Activated CD8-positive, alpha-beta memory T cell treated with anti-CD3 and anti-CD28 coated beads, Interleukin-2, amount 10 ng/mL, durations not matched to agents 7 days and 5 days (primary cell): ENCODE data around the gene ME3. TPM values are rescaled to one million over a fixed set of nuclear protein-coding genes. Genes with fewer than 3 reads are reported as not detected.
A peak's percentile ranks its signal among the peaks of the same experiment; 100 is the strongest.
"Not testable (repeated sequence)": the region's sequence is repeated elsewhere in the genome, so short reads cannot be mapped to it uniquely, and the experiment has no call there.

ENCODE experiments used
- ATAC-seq: fragments of 150-1000 bp; cut with Tn5 transposase; one replicate; pipeline ENCODE4 v1.10.0; 2021; ENCODE audit warnings: moderate library complexity
- CTCF ChIA-PET: fragments of 350-600 bp; sonication (Branson Sonifier 250); formaldehyde crosslinking; loops from one replicate; lab custom pipeline; 2021; ENCODE audit warnings: antibody characterized with exemption; lab: Charles Lee
- DNase-seq: peaks from one replicate; pipeline ENCODE4 v3.0.0-alpha.2; 2020
- H3K27ac Mint-ChIP-seq: one replicate; pipeline ENCODE4 v1.8.0; 2021; ENCODE audit warnings: mild to moderate bottlenecking, mixed read lengths
- H3K27me3 Mint-ChIP-seq: one replicate; pipeline ENCODE4 v1.8.0; 2021; ENCODE audit warnings: mixed read lengths
- H3K36me3 Mint-ChIP-seq: one replicate; pipeline ENCODE4 v1.8.0; 2021; ENCODE audit warnings: mild to moderate bottlenecking, mixed read lengths
- H3K4me1 Mint-ChIP-seq: one replicate; pipeline ENCODE4 v1.8.0; 2021; ENCODE audit warnings: mixed read lengths
- H3K4me3 Mint-ChIP-seq: one replicate; pipeline ENCODE4 v1.8.0; 2021; ENCODE audit warnings: mild to moderate bottlenecking, moderate library complexity, mixed read lengths
- H3K9me3 Mint-ChIP-seq: one replicate; pipeline ENCODE4 v1.8.0; 2022; ENCODE audit warnings: low read depth, mixed read lengths
- total RNA-seq, 2 experiments: library from RNA; stranded (reverse); gene quantifications; one replicate each; pipeline ENCODE4 v1.2.3, GENCODE V29; 2021

Gene ME3
- total RNA-seq, 2 experiments from 2014 or later: 0.79 to 1.3 TPM

GRCh38 chr11:86444981-86445380, 227.4 kb downstream of the ME3 start:
- H3K4me1 Mint-ChIP-seq: peaks cover 21% of the 10 kb centered on the region
- H3K27ac Mint-ChIP-seq: no peak overlapping the region
- no peak for DNase-seq
- peaks cover 2% of the 10 kb centered on the region for H3K9me3 Mint-ChIP-seq
- ATAC-seq: no peak
- CTCF ChIA-PET: no interaction called here
- no peaks in the 10 kb centered on the region for H3K27me3 Mint-ChIP-seq
- no peak overlapping the region for H3K4me3 Mint-ChIP-seq
- peaks cover 10% of the 10 kb centered on the region for H3K36me3 Mint-ChIP-seq

- Mint-ChIP-seq H3K9me3 (peaks cover 2% of the 10 kb centered on the region), H3K27me3 (peaks cover 4% of the 10 kb centered on the region), H3K4me1 (peaks cover 21% of the 10 kb centered on the region), H3K4me3 (no peak overlapping the region), H3K36me3 (peaks cover 10% of the 10 kb centered on the region), H3K27ac (no peak overlapping the region)
- no peak for ATAC-seq
- CTCF ChIA-PET: no interaction called here
- DNase-seq: no peak
Measured at GRCh38 chr11:86443415-86443814, 229.0 kb downstream of the ME3 start.

- peaks cover 21% of the 10 kb centered on the region for H3K4me1 Mint-ChIP-seq
- peaks cover 7% of the 10 kb centered on the region for H3K27me3 Mint-ChIP-seq
- DNase-seq: no peak
- ATAC-seq: no peak
- H3K27ac Mint-ChIP-seq: no peak overlapping the region
- no peaks in the 10 kb centered on the region for H3K9me3 Mint-ChIP-seq
- H3K4me3 Mint-ChIP-seq: no peak overlapping the region
- H3K36me3 Mint-ChIP-seq: peaks cover 6% of the 10 kb centered on the region
- CTCF ChIA-PET: no interaction called here
Measured at GRCh38 chr11:86442827-86443226, 229.6 kb downstream of the ME3 start.

GRCh38 chr11:86442420-86442819, 230.0 kb downstream of the ME3 start:
- H3K9me3 Mint-ChIP-seq: no peaks in the 10 kb centered on the region
- peaks cover 21% of the 10 kb centered on the region for H3K4me1 Mint-ChIP-seq
- no peak overlapping the region for H3K27ac Mint-ChIP-seq
- peaks cover 5% of the 10 kb centered on the region for H3K36me3 Mint-ChIP-seq
- DNase-seq (no peak), ATAC-seq (no peak)
- no peak overlapping the region for H3K4me3 Mint-ChIP-seq
- H3K27me3 Mint-ChIP-seq: peaks cover 9% of the 10 kb centered on the region
- CTCF ChIA-PET: interaction anchor here (1.1 kb wide), 1 partner anchor 11 kb away, joined by 5 read pairs; no protein-coding TSS in a partner anchor

- Mint-ChIP-seq H3K27me3 (peaks cover 9% of the 10 kb centered on the region), H3K36me3 (no peaks in the 10 kb centered on the region), H3K4me1 (peaks cover 6% of the 10 kb centered on the region), H3K9me3 (no peaks in the 10 kb centered on the region), H3K4me3 (no peak overlapping the region), H3K27ac (no peak overlapping the region)
- no peak for ATAC-seq
- DNase-seq: no peak
- CTCF ChIA-PET: no interaction called here
Measured at GRCh38 chr11:86440843-86441242, 231.6 kb downstream of the ME3 start.

- Mint-ChIP-seq H3K4me3 (no peak overlapping the region), H3K9me3 (no peaks in the 10 kb centered on the region), H3K27ac (no peak overlapping the region), H3K4me1 (peaks cover 2% of the 10 kb centered on the region), H3K27me3 (peaks cover 9% of the 10 kb centered on the region), H3K36me3 (no peaks in the 10 kb centered on the region)
- no peak for DNase-seq
- CTCF ChIA-PET: no interaction called here
- ATAC-seq: no peak
Measured at GRCh38 chr11:86440305-86440716, 232.1 kb downstream of the ME3 start.

GRCh38 chr11:86438685-86439084, 233.7 kb downstream of the ME3 start:
- Mint-ChIP-seq H3K4me1 (no peaks in the 10 kb centered on the region), H3K36me3 (no peaks in the 10 kb centered on the region), H3K4me3 (no peak overlapping the region), H3K9me3 (no peaks in the 10 kb centered on the region), H3K27me3 (peaks cover 9% of the 10 kb centered on the region), H3K27ac (no peak overlapping the region)
- CTCF ChIA-PET: no interaction called here
- no peak for ATAC-seq
- DNase-seq: no peak

- Mint-ChIP-seq H3K4me3 (no peak overlapping the region), H3K27me3 (peaks cover 9% of the 10 kb centered on the region), H3K36me3 (no peaks in the 10 kb centered on the region), H3K4me1 (no peaks in the 10 kb centered on the region), H3K27ac (no peak overlapping the region), H3K9me3 (peaks cover 2% of the 10 kb centered on the region)
- DNase-seq (no peak), ATAC-seq (no peak)
- CTCF ChIA-PET: interaction anchor here (1.1 kb wide), 1 partner anchor 21 kb away, joined by 4 read pairs; no protein-coding TSS in a partner anchor
Measured at GRCh38 chr11:86435711-86436110, 236.7 kb downstream of the ME3 start.

- not testable (repeated sequence) for ATAC-seq, H3K36me3 Mint-ChIP-seq, H3K27ac Mint-ChIP-seq, H3K4me1 Mint-ChIP-seq, DNase-seq, H3K9me3 Mint-ChIP-seq, H3K4me3 Mint-ChIP-seq
- CTCF ChIA-PET: interaction anchor here (0.6 kb wide), 1 partner anchor 8 kb away, joined by 3 read pairs; no protein-coding TSS in a partner anchor
- H3K27me3 Mint-ChIP-seq: peaks cover 15% of the 10 kb centered on the region
Measured at GRCh38 chr11:86433361-86434095, 238.9 kb downstream of the ME3 start.

GRCh38 chr11:86431258-86431657, 241.2 kb downstream of the ME3 start:
- H3K27ac Mint-ChIP-seq: peak overlapping the region; percentile 62
- ATAC-seq (no peak), DNase-seq (no peak)
- H3K4me3 Mint-ChIP-seq: peak overlapping the region; percentile 49
- CTCF ChIA-PET: no interaction called here
- peaks cover 19% of the 10 kb centered on the region for H3K27me3 Mint-ChIP-seq
- H3K4me1 Mint-ChIP-seq: no peaks in the 10 kb centered on the region
- peaks cover 2% of the 10 kb centered on the region for H3K9me3 Mint-ChIP-seq
- peaks cover 2% of the 10 kb centered on the region for H3K36me3 Mint-ChIP-seq

GRCh38 chr11:86427441-86427840, 245.0 kb downstream of the ME3 start:
- no peak overlapping the region for H3K4me3 Mint-ChIP-seq
- H3K36me3 Mint-ChIP-seq: peaks cover 2% of the 10 kb centered on the region
- H3K9me3 Mint-ChIP-seq: peaks cover 2% of the 10 kb centered on the region
- peaks cover 23% of the 10 kb centered on the region for H3K27me3 Mint-ChIP-seq
- ATAC-seq (no peak), DNase-seq (no peak)
- H3K27ac Mint-ChIP-seq: no peak overlapping the region
- no peaks in the 10 kb centered on the region for H3K4me1 Mint-ChIP-seq
- CTCF ChIA-PET: no interaction called here

- DNase-seq, H3K36me3 Mint-ChIP-seq, CTCF ChIA-PET, ATAC-seq, H3K27ac Mint-ChIP-seq, H3K4me1 Mint-ChIP-seq, H3K9me3 Mint-ChIP-seq, H3K4me3 Mint-ChIP-seq: not testable (repeated sequence)
- H3K27me3 Mint-ChIP-seq: peaks cover 13% of the 10 kb centered on the region
Measured at GRCh38 chr11:86423488-86423887, 248.9 kb downstream of the ME3 start.

GRCh38 chr11:86422371-86422770, 250.0 kb downstream of the ME3 start:
- H3K4me1 Mint-ChIP-seq: peaks cover 10% of the 10 kb centered on the region
- H3K9me3 Mint-ChIP-seq: no peaks in the 10 kb centered on the region
- H3K36me3 Mint-ChIP-seq: no peaks in the 10 kb centered on the region
- H3K4me3 Mint-ChIP-seq: no peak overlapping the region
- DNase-seq (no peak), ATAC-seq (no peak)
- peaks cover 7% of the 10 kb centered on the region for H3K27me3 Mint-ChIP-seq
- CTCF ChIA-PET: no interaction called here
- H3K27ac Mint-ChIP-seq: no peak overlapping the region

GRCh38 chr11:86421946-86422345, 250.5 kb downstream of the ME3 start:
- ATAC-seq (no peak), DNase-seq (no peak)
- CTCF ChIA-PET: no interaction called here
- Mint-ChIP-seq H3K4me3 (no peak overlapping the region), H3K4me1 (peaks cover 10% of the 10 kb centered on the region), H3K9me3 (no peaks in the 10 kb centered on the region), H3K27me3 (peaks cover 7% of the 10 kb centered on the region), H3K27ac (no peak overlapping the region), H3K36me3 (no peaks in the 10 kb centered on the region)
